SU-DHL-6 (cell line): Measurements from ENCODE around the gene ZNF276.

Source experiments
- EZH2phosphoT487 ChIP-seq: fragments of 200-600 bp; sonication (generic), shearing (Covaris generic); conservative IDR thresholded peaks from 2 replicates; pipeline ENCODE4 v1.6.1; 2018; ENCODE audit warnings: mild to moderate bottlenecking, antibody characterized with exemption, low read length, moderate library complexity, mixed read lengths
- TF ChIP-seq, protein P1 (sequence below): fragments of 200-600 bp; sonication (generic); IDR thresholded peaks from one replicate; pipeline ENCODE4 v1.5.1; 2017; ENCODE audit warnings: antibody characterized with exemption, mild to moderate bottlenecking, low read length, moderate library complexity; ENCODE audit not compliant: insufficient read depth, poor library complexity, severe bottlenecking

DNA sequence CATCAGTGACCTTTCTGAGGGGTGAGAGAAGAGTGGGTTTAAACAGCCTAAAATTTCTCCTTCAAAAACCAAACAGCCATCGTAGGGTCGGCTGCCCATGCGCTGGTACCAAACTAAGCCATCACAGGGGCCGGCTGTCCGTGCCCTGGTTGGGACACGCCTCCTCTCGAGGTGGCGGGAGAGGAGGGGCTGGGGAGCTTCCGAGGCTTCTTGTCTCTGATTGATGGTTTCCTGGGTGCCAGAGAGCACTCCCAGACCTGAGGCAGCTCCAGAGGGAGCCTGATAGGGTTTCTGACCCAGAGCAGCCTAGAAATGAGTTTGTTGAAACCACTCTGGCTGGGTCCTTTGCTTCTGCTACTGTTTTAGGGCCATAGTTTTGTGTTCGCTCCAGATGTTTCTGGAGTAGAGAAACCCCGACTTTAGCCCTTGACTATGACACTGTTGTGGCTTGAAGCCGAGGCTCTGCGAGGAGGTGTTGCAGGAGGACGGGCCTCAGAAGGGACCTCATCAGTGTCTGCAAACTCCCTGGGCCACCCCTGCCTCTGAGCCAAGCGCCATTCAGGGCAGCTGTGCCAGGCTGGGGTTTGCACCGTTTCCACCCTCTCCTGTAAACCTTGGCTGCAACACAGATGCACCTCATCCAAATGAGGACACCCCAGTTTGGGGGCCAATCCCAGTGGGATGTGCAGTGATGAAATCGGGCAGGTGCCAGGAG, 6.2 kb downstream of the ZNF276 start:
- TF ChIP-seq, protein P1, sequence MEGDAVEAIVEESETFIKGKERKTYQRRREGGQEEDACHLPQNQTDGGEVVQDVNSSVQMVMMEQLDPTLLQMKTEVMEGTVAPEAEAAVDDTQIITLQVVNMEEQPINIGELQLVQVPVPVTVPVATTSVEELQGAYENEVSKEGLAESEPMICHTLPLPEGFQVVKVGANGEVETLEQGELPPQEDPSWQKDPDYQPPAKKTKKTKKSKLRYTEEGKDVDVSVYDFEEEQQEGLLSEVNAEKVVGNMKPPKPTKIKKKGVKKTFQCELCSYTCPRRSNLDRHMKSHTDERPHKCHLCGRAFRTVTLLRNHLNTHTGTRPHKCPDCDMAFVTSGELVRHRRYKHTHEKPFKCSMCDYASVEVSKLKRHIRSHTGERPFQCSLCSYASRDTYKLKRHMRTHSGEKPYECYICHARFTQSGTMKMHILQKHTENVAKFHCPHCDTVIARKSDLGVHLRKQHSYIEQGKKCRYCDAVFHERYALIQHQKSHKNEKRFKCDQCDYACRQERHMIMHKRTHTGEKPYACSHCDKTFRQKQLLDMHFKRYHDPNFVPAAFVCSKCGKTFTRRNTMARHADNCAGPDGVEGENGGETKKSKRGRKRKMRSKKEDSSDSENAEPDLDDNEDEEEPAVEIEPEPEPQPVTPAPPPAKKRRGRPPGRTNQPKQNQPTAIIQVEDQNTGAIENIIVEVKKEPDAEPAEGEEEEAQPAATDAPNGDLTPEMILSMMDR = no peak
- no peak for TF ChIP-seq EZH2phosphoT487
